ENCODE measurements around the gene RHOH. TPM values are rescaled to one million over a fixed set of nuclear protein-coding genes. Genes with fewer than 3 reads are reported as not detected.
"Not testable (repeated sequence)": the region's sequence is repeated elsewhere in the genome, so short reads cannot be mapped to it uniquely, and the experiment has no call there.

Gene RHOH, protein sequence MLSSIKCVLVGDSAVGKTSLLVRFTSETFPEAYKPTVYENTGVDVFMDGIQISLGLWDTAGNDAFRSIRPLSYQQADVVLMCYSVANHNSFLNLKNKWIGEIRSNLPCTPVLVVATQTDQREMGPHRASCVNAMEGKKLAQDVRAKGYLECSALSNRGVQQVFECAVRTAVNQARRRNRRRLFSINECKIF
- not detected in 2 replicates for total RNA-seq
- long read RNA-seq: 0 reads

DNA sequence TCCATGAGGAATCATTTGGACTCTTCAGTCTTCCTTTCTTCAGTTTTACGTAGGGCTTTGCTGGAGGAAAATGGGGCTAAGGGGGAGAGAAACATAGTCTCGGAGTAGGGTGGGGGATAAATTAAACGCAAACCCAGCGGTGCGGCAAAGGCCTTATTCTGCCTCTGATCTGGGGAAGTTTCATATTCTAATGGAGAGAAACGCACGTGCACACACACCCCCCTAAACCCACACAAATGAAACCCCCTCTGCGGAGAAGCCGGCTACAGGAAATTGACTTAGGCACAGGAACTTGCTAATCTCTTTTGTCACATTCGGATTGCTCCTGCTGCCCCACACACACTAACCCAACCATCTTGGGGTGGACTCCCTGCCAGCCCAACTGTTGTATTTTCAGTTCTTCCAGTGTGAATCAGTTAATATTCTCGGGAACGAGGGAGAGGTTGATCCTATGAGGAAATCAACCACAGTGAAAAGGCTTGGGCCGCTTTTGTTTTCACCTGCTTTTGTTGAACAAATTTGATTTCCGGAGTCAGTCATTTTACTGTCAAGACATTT lies at the start of gene RHOH:
RHOH (plus strand) TSS at position 308 of the 558 bp plus-strand sequence. CDS start 46,356 bp downstream, outside the sequence.
- peaks cover 7% of the 10 kb centered on the region for H3K4me1 Mint-ChIP-seq (ENCODE audit: unreplicated experiment)
- H3K27ac Mint-ChIP-seq (ENCODE audit: unreplicated experiment): no peak within 1 kb of the TSS
- H3K9me3 Mint-ChIP-seq (ENCODE audit: unreplicated experiment): no peaks in the 10 kb centered on the region
- H3K4me3 Mint-ChIP-seq (ENCODE audit: unreplicated experiment): no peak within 1 kb of the TSS
- TF ChIP-seq, protein P1, sequence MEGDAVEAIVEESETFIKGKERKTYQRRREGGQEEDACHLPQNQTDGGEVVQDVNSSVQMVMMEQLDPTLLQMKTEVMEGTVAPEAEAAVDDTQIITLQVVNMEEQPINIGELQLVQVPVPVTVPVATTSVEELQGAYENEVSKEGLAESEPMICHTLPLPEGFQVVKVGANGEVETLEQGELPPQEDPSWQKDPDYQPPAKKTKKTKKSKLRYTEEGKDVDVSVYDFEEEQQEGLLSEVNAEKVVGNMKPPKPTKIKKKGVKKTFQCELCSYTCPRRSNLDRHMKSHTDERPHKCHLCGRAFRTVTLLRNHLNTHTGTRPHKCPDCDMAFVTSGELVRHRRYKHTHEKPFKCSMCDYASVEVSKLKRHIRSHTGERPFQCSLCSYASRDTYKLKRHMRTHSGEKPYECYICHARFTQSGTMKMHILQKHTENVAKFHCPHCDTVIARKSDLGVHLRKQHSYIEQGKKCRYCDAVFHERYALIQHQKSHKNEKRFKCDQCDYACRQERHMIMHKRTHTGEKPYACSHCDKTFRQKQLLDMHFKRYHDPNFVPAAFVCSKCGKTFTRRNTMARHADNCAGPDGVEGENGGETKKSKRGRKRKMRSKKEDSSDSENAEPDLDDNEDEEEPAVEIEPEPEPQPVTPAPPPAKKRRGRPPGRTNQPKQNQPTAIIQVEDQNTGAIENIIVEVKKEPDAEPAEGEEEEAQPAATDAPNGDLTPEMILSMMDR (IDR thresholded peaks at IDR 0.05): no peak
- H3K27me3 Mint-ChIP-seq (ENCODE audit: unreplicated experiment): peaks cover 5% of the 10 kb centered on the region
- H3K36me3 Mint-ChIP-seq (ENCODE audit: unreplicated experiment): no peaks in the 10 kb centered on the region
- no peak for DNase-seq (ENCODE audit: extremely low spot score, unreplicated experiment)

DNA sequence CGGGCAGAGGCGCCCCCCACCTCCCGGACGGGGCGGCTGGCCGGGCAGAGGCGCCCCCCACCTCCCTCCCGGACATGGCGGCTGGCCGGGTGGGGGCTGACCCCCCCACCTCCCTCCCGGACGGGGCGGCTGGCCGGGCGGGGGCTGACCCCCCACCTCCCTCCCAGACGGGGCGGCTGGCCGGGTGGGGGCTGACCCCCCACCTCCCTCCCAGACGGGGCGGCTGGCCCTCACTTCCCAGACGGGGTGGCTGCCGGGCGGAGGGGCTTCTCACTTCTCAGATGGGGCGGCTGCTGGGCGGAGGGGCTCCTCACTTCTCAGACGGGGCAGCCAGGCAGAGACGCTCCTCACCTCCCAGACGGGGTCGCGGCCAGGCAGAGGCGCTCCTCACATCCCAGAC lies 49.3 kb upstream of the RHOH start:
- not testable (repeated sequence) for H3K27me3 Mint-ChIP-seq (ENCODE audit: unreplicated experiment); H3K4me1 Mint-ChIP-seq (ENCODE audit: unreplicated experiment); H3K27ac Mint-ChIP-seq (ENCODE audit: unreplicated experiment); H3K4me3 Mint-ChIP-seq (ENCODE audit: unreplicated experiment); DNase-seq (ENCODE audit: extremely low spot score, unreplicated experiment); H3K9me3 Mint-ChIP-seq (ENCODE audit: unreplicated experiment)
- peaks cover 27% of the 10 kb centered on the region for H3K36me3 Mint-ChIP-seq (ENCODE audit: unreplicated experiment)

DNA sequence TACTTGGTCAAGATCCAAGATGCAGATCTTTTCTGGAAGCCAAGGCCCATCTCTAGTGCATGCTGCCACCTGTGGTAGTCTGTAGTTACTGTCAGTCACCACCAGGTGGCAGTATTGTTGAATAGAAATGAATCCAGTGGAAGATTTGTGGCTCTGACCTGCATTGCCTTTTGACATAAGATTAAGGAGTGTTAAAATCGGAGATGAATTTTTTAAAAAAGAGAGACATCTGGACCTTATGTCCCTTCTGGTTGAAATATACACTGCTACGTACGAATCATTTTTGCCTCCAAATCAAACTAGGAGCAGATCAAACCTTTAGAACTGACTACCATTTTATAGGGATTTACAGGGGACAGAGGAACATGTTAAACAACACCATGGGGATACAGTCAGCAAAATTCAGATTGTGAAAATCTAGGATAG lies 46.9 kb upstream of the RHOH start:
- peaks cover 3% of the 10 kb centered on the region for H3K9me3 Mint-ChIP-seq (ENCODE audit: unreplicated experiment)
- no peaks in the 10 kb centered on the region for H3K4me1 Mint-ChIP-seq (ENCODE audit: unreplicated experiment)
- H3K27me3 Mint-ChIP-seq (ENCODE audit: unreplicated experiment): no peaks in the 10 kb centered on the region
- no peak overlapping the region for H3K4me3 Mint-ChIP-seq (ENCODE audit: unreplicated experiment)
- peaks cover 20% of the 10 kb centered on the region for H3K36me3 Mint-ChIP-seq (ENCODE audit: unreplicated experiment)
- H3K27ac Mint-ChIP-seq (ENCODE audit: unreplicated experiment): no peak overlapping the region
- no peak for DNase-seq (ENCODE audit: extremely low spot score, unreplicated experiment)
- TF ChIP-seq, protein P1 (IDR thresholded peaks at IDR 0.05): peak; percentile 83

DNA sequence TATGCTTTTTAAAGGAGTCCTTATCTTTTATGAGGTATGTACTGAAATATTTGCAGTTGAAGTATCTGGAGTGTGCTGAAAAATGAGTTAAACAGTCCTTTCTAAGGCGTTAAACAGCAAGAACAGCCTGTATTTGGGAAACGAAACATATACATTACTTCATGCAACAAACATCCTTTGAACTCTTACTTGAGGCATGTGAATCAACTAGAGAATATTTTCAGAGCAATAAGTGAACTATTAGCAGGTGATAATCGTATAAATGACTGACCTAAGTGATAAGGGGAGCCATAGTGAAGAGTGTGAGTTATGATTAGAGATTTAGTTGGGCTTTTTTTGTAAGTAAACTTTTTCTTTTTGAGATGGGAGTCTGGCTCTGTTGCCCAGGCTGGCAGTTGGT lies 45.9 kb upstream of the RHOH start:
- Mint-ChIP-seq H3K27me3 (ENCODE audit: unreplicated experiment) (no peaks in the 10 kb centered on the region), H3K27ac (ENCODE audit: unreplicated experiment) (no peak overlapping the region), H3K36me3 (ENCODE audit: unreplicated experiment) (peaks cover 20% of the 10 kb centered on the region), H3K4me1 (ENCODE audit: unreplicated experiment) (no peaks in the 10 kb centered on the region), H3K9me3 (ENCODE audit: unreplicated experiment) (peaks cover 3% of the 10 kb centered on the region), H3K4me3 (ENCODE audit: unreplicated experiment) (no peak overlapping the region)
- no peak for DNase-seq (ENCODE audit: extremely low spot score, unreplicated experiment)
- TF ChIP-seq, protein P1 (IDR thresholded peaks at IDR 0.05): no peak

DNA sequence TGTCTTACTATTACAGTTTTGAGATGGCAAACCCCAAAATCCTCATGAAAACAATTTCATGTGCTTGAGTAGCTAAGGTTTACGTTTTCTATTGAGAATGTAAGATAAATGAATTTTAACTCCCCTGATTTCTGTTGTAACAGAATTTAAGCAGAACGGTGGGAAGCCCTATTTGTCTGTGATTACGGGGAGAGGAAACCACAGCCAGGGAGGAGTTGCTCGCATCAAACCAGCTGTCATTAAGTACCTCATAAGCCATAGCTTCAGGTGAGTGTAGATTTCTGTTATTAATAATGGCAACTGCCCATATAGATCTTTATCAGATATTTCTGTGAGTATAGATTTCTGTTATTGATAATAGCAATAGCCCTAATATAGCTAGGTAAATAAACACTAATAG lies 44.2 kb upstream of the RHOH start:
- peaks cover 3% of the 10 kb centered on the region for H3K9me3 Mint-ChIP-seq (ENCODE audit: unreplicated experiment)
- H3K27me3 Mint-ChIP-seq (ENCODE audit: unreplicated experiment): no peaks in the 10 kb centered on the region
- TF ChIP-seq, protein P1 (IDR thresholded peaks at IDR 0.05): no peak
- peaks cover 16% of the 10 kb centered on the region for H3K36me3 Mint-ChIP-seq (ENCODE audit: unreplicated experiment)
- H3K4me1 Mint-ChIP-seq (ENCODE audit: unreplicated experiment): no peaks in the 10 kb centered on the region
- H3K4me3 Mint-ChIP-seq (ENCODE audit: unreplicated experiment): no peak overlapping the region
- DNase-seq (ENCODE audit: extremely low spot score, unreplicated experiment): no peak
- no peak overlapping the region for H3K27ac Mint-ChIP-seq (ENCODE audit: unreplicated experiment)
